HG02852 (cell line): ENCODE data around the gene ACY1.

Source experiments
- ATAC-seq: cut with Tn5 transposase; IDR thresholded peaks from one replicate; pipeline ENCODE4 v1.9.1; 2021; ENCODE audit warnings: mild to moderate bottlenecking, moderate library complexity; ENCODE audit not compliant: unreplicated experiment

ACY1 gene

DNA sequence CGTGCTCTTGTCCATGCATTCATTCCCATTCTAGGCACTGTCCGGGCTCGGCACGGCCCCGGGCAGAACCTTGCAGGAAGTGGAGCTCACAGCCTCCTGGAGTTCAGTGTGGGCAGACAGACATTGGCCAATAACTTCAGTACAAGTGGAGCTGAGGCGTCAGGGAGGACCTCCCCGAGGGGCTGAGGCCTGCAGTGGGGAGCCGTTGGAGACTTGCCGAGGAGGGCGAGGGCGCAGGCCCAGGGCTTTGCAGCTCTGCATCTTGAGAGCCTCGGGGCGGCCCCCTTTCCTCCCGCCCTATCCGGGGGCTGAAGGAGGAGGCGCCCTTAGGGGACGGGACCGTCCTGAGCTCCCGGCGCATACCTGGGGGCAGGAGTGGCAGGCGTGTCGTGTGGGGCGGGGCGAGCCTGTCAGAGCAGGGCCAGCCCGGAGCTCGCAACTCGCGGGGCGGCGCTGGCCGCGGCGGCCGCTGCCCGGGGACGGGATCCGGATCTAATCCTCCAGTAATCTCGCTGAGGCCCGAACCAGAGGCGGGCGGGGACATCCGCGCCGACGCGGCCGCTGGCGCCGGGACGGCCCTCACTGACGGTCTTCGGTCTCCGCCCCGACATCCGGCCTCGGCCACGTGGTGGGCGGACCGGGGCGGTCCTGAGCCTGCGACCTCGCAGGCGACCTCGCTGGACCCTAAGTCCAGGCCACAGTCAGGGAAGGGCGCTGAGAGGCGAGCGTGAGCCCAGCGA is at the start of gene ACY1:
Gene ACY1, plus strand, starts transcription at position 698 of the 740 bp plus-strand sequence. CDS start 530 bp downstream, outside the sequence.
- peak; percentile 75 for ATAC-seq

DNA sequence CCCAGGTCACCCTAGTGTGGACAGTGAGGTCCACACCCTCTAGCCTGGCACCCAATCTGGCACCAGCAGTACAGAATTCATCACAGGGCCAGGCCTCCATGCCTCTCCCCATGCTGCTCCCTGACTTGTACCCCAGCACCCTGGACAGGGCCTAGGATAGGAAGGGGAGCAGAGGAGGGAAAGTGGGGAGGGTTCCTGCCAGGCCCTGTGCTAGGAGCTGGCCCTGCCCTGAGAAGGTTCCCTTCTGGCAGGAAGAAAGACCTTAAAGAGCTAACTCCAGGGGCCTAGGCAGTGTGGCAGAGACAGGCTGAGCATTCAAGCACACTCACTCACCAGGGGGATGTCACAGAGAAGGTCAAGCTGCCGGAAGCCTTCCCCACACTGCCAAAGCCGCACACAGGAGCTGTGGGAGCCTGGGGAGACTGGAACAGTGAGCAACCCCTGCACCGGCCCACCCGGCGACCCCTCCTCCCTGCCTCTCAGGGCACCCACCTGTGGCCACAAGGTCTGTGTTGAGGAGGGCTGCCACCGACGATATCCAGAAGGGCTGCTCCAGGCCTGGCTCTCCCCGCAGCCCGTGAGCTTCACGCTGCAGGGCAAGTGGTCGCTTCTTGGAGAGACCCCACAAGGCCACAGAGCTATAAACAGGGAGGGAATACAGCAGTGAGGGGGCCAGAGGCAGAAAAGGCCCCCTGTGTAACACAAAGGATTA is 49.0 kb upstream of the ACY1 start:
- ATAC-seq, result no peak

DNA sequence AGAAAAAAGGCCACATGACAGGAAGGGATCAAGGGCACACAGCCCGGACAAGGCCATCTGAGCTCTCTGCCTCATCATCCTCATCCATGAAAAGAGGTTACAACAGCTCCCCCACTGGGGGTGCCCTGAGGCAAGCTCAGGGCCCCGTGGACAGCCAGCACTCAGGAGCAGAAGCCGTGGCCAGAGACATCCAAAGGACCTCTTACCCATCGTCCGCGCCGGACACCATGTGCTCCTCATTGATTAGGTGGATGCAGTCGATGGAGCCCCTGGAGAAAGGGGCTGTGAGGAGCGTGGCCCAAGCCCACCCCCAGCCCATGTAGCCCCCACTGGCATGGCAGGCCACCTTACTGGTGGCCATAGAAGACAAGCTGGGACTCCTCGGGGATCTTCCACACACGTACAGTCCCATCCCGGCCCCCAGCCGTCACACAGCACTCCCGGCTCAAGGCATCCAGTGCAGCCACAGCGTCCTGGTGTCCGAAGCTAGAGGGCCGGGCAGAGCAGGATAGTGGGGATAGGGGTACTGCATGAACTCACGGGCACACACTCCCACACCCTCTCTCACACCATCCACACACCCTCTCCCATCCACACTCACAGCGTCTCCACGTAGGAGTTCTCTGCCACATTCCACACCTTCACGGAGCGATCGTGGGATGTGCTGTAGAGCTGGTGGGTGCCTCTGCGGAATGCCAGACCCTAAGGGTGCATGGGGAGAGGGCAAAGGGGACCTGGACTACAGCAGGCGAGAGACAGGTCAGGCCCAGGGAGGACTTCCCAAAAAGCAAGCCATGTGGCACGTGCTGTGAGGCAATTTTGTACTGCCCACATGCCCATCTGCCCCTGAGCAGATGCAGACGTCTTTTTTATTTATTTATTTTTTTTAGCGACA is 48.1 kb upstream of the ACY1 start:
- ATAC-seq, result no peak

DNA sequence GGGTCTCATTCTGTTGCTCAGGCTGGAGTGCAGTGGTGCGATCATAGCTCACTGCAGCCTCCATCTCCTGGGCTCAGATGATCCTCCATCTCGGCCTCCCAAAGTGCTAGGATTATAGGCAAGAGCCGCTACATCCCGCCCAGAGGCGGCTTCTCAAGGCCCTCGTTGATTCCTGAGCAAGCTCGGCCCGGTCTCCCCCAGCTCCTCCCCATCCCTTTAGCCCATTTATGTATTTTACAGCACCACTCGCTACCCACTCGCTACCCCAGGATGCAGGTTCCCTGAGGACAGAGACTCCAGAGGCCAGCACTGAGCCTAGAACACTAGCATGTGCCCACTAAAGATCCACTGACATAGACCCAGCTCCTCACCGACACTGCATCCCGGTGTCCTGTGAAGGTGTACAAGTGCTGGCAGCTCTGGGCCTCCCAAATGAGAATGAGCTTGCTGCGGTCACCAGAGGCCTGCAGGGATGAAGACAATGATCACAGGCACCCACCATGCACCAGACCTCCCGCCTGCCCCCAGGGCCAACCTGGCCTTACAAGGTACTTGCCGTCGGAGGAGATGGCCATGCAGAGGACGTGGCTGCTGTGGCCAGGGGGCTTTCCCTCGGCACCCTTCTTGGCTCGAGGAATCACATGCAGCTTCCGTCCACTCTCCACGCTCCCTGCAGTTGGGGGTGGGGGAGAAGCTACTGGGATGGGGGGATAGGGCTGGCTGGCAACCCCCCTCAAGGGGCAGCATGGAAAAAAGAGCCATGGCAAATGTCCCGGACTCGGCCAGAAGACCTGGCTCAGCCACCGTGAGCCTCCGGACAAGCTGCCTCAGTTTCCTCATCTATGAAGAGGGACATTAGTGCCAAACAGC is 47.2 kb upstream of the ACY1 start:
- no peak for ATAC-seq

DNA sequence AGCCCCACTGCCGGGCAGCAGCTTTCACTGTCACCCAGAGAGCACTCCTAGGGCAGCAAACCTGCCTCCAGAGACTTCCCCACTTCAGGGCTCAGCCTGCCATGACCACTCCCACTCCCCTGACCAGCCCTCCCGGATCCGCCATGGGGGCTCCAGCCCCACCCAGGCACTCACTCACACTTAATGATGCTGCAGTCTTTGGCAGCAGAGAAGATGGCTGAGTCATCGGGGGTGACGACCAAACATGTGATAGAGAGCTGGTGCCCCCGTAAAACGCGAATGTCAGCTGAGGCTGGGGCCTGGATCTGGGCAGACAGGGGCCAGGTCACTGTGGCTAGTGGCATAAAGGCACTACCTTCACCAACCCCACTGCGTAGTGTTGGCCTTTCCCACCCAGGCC is 46.3 kb upstream of the ACY1 start:
- ATAC-seq, result no peak

DNA sequence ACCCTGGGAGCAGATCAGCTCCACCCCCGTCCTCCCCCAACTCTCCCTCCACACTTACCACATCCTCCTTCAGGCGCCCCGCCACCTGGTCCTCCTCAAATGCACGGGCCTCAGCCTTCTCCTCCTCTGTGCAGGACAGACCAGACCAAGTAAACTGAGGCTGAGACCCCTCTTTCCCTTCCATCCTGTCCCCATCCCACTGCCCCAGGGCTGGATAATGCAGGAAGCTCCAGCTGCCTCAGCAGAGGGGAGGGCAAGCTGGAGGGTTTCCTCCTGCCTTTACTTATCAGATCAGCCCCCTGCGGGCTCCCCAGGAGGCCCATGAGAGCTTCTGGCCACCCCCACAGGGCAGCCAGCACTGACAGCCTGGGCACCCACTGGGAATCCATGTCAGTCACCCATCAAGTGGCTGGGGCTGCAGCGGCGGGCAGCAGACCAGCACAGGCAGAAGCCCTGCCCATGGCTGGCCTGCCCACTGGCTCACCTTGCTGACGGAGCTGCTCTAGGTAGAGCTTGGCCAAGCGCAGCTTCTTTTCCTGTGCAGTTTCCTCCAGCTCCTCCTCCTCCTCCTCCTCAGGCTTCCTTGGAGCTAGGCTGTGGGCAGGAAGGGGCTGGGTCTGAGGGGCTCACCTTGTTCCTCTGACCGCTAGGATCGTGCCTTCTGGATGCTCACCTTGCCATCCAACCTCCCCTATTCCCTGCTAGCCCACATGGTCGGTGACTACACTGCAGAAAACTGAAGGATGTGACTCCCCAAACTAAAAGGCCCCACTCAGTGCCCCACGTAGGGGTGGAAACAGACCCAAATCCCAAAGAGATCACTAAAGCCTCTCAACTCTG is 45.5 kb upstream of the ACY1 start:
- ATAC-seq, result no peak

DNA sequence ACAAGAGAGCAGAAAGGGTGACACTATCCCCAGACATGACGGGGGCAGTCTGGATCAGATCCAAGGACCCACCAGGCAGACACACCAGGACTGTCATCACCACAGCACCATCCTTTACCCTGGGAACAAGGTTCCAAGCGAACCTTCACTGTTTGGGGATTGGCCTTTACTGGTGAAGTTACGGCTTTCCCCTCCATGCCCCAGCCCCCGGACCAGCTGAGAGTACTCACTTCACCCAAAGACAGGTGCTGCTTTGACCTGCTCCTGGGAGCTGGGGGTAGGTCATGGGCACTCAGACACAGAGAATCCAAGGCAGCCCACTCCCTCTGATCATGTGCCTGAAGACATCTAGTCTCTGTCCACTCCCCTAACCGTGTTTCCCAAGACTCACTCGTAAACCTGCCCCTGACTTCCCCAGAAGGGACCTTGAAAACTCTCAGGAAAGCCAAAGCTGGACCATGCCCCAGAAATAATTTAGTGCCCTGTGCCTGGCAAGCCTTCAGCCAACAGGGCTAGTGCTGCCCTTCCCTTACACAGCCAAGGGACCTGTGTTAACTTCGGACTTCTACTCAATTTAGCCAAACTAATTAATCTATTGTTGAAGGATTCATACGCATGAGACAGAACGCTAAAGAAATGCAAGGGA is 44.4 kb upstream of the ACY1 start:
- no peak for ATAC-seq

DNA sequence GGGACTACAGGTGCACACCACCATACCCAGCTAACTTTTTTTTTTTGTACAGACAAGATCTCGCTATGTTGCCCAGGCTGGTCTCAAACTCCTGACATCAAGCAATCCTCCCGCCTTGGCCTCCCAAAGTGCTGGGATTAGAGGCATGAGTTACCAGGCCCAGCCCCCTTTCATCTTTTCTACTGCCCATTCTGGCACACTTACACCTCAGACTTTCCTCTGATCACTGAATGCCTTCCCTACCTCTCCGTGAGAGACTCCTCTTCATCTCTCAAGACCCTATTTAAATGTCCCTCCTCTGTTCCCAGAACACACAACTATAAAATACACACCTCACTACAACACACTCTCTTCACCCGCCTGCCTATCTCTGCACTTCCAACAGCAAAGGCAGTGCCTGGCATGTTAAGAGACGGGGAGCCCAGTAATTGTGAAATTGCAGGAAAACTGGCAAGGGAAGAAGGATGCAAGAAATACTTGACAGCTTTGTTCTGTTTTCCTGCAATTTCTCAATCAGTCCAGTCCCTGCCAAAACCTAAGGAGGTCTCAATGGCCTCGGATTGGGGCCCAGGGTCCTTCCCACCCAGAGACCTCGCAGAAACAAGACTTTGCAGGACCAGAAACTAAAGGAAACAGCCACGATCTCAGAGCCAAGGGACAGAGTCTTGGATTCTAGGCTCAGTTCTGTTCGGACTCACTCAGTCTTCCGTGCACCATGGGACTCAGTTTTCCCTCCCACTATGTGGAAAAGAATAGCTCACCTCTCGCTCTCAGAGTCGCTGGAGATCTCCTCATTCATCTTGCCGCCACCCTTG is 42.5 kb upstream of the ACY1 start:
- ATAC-seq, result no peak

DNA sequence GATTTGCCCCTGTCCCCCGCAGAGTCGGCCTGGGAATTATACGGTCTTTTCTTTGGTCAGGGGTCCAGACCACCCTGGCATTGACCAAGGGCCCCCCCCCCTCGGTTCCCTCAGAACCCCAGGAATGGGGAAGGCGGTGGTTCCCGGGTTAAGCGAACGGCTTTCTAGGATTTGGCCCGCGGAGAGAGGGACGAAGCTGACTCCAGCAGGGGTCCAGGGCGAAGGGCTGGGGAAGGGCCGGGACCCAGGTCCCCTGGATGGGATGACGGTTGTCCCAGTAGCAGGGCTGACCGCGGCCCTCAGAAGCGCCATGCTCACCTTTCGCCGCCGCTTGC is 41.9 kb upstream of the ACY1 start:
- no peak for ATAC-seq

DNA sequence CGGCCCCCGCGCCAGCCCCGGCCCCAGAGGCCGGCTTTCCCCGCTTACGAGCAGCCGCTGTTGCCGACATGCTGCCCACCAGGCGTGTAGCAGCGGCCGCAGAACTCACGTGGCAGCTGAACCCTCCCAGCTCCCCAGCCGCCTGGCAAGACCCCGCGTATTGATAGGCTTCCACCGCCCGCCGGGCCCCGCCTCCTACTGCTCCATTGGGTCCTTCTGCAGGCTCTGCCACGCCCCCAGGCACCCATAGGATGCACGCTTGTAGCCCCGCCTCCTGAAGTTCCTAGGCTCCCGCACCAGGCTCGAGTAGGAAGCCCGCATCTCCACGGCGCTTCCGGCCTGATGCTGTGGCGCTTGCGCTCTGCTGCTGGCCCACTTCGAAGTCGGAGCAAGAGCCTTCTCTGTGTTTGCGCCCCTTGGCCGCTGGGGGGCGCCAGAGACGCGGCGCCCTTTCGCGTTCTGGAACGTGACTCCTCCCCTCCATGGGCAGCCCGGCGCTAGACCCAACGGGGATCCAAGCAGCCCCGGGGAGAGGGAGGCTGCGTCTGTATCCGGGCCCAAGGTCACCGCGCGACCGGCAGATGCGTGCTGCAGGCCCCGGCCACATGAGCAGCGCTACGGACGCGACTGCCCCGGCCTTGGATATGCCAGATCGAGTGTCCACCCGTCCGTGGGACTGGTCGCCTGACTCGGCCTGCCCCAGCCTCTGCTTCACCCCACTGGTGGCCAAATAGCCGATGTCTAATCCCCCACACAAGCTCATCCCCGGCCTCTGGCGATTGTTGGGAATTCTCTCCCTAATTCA is 41.3 kb upstream of the ACY1 start, which contains the start of the genes PARP3 and RRP9:
Gene PARP3, plus strand, starts transcription at position 566 of the 805 bp plus-strand sequence. CDS start 993 bp downstream, outside the sequence.
Gene RRP9, minus strand, starts transcription at position 107 of the 805 bp plus-strand sequence. Its CDS starts 37 bp downstream, at position 70.
- peak; percentile 87 for ATAC-seq

DNA sequence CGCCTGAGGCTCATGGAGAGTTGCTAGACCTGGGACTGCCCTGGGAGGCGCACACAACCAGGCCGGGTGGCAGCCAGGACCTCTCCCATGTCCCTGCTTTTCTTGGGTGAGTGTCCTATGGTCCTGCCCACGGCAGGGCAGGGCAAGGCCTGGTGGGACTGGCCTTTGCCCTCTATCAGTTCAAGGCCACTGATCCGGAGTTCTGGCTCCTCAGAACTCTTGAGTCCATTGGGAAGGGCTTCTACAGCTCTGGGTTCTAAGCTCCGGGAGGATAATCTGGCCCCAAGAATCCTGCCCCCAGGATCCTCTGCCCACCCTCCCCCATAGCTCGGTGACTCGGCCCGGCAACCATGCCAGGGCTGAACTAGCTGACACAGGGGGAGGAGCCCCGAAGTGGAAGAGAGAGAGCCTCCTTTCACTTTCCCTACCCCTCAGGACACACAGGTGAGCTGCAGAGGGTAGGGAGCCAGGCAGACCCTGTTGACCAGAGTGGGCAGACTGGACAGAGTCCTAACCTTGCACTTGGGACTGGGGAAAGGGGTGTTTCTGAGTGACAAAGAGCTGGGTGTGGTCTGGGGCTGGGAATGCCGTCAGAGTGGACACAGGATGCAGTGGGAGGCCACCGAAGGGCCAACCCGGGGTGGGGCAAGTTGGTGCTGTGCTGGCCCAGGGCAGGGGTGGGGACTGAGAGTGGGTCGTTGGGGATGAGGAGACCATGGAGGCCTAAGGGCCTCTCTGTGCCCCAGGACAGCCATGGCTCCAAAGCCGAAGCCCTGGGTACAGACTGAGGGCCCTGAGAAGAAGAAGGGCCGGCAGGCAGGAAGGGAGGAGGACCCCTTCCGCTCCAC is 40.5 kb upstream of the ACY1 start:
- ATAC-seq, result no peak

DNA sequence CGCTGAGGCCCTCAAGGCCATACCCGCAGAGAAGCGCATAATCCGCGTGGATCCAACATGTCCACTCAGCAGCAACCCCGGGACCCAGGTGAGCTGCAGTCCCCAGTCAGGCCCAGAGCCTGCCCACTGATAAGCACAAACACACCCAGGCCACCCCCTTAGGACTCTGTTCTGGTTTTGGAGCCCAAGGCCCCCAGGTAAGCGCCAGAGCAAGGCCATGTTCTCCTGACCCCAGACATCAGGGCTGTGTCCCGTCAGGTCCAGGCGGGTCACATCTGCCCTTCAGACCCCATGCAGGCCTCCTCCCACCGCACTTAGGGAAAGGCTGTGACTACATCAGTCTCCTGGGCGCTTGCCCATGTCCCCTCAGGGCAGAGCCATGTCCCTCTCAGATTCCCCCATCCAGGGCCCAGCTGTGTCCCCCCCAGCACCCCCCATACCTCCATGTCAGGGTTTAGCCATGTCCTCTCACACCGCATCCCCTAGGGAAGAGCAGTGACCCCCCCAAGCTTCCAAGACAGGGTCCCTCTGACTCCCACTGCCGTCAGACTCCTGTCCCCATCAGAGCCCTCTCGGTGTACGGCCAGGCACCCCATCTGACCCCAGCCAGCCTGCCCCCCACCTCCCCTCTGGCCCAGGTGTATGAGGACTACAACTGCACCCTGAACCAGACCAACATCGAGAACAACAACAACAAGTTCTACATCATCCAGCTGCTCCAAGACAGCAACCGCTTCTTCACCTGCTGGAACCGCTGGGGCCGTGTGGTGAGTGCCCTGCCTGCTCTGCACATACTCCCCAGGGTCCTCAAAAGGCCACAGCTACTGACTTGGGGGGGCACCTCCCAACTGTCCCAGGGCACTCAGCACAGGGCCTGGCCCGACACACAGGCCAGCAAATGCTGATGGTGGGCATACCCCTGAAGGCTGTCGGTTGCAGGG is 39.6 kb upstream of the ACY1 start:
- no peak for ATAC-seq

DNA sequence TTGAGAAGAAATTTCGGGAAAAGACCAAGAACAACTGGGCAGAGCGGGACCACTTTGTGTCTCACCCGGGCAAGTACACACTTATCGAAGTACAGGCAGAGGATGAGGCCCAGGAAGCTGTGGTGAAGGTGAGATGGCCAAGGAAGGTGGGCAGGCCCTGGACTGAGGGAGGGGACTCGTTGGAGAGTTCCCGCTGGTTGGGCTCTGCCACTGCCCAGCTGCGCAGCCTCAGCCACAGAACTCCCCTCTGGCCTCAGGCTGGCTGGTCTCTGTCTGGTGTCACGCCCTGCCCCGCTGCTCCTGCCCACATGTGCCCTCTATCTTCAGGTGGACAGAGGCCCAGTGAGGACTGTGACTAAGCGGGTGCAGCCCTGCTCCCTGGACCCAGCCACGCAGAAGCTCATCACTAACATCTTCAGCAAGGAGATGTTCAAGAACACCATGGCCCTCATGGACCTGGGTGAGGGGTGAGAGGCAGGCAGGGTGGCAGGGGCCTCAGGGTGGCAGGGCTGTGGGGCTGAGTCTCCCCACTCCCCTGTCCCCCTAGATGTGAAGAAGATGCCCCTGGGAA is 38.8 kb upstream of the ACY1 start:
- no peak for ATAC-seq

DNA sequence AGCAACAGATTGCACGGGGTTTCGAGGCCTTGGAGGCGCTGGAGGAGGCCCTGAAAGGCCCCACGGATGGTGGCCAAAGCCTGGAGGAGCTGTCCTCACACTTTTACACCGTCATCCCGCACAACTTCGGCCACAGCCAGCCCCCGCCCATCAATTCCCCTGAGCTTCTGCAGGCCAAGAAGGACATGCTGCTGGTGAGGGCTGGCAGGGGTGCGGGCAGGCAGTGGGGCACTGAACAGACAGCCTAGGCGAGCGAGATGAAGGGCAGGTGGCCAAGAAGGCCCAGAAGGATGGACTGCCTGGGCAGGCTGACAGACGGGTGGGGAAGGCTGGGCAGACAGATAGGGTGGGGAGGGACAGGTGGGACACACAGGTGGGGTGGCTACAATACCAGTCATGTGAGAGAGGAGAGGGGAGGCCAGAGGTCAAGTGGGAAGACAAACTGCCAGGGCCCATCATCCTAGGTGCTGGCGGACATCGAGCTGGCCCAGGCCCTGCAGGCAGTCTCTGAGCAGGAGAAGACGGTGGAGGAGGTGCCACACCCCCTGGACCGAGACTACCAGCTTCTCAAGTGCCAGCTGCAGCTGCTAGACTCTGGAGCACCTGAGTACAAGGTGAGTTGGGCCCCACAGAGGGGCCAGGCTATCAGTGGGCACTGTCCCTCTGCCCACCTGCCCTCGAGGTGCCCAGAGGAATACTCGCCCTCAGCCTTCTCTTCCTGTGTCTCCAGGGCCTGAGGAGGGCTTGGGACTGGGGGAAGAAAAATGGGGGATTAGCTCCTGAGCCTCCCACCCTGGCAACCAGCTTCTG is 38.1 kb upstream of the ACY1 start:
- ATAC-seq, result no peak
